ENCODE results near the gene CYLD.

DNA sequence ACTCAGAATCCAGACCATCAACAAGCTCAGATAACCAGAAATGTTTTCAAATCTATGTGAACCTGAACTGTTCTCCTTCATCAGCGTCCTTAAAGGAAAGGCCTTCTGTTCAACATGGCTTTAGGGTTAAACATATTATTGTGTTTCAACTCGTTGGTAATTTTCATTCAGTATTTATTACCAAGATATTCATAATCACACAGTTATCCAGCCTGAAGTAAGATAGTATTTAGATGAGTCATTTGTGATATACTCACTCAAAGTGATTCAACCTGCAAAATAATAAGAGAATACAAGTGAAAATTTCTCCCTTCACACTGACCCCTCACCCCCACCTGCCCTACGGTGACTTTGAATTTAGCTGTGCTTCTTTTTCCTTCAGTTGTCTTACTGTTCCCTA, 3.0 kb downstream of the CYLD start:
- TF ChIP-seq, protein P1, sequence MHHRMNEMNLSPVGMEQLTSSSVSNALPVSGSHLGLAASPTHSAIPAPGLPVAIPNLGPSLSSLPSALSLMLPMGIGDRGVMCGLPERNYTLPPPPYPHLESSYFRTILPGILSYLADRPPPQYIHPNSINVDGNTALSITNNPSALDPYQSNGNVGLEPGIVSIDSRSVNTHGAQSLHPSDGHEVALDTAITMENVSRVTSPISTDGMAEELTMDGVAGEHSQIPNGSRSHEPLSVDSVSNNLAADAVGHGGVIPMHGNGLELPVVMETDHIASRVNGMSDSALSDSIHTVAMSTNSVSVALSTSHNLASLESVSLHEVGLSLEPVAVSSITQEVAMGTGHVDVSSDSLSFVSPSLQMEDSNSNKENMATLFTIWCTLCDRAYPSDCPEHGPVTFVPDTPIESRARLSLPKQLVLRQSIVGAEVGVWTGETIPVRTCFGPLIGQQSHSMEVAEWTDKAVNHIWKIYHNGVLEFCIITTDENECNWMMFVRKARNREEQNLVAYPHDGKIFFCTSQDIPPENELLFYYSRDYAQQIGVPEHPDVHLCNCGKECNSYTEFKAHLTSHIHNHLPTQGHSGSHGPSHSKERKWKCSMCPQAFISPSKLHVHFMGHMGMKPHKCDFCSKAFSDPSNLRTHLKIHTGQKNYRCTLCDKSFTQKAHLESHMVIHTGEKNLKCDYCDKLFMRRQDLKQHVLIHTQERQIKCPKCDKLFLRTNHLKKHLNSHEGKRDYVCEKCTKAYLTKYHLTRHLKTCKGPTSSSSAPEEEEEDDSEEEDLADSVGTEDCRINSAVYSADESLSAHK (tag by site-specific recombination; IDR thresholded peaks at IDR 0.05), result no peak
- TF ChIP-seq ZNF585B (tag by site-specific recombination; IDR thresholded peaks at IDR 0.05) (no peak), MEIS1 (CRISPR knock-in tag; IDR thresholded peaks at IDR 0.05; ENCODE audit: borderline replicate concordance) (no peak)

Data from HEK293 (cell line).